Cardiac muscle cell (in vitro differentiated cells and primary cell): ENCODE data around the gene RRAGD. TPM values are rescaled to one million over a fixed set of nuclear protein-coding genes. Genes with fewer than 3 reads are reported as not detected.
A peak's percentile ranks its signal among the peaks of the same experiment; 100 is the strongest.
"Not testable (repeated sequence)": the region's sequence is repeated elsewhere in the genome, so short reads cannot be mapped to it uniquely, and the experiment has no call there.

ENCODE experiments used
- DNase-seq, 2 donors: peaks; one replicate each; pipeline versions ENCODE4 v3.0.0 to v3.0.0-alpha.2; 2010 to 2017; ENCODE audit warnings: low read depth in 1 of 2, low spot score in 1 of 2
- H3K27ac ChIP-seq: fragments of 200-600 bp; sonication (generic); 2 replicates; pipeline ENCODE4 v1.5.1; 2016
- H3K27me3 ChIP-seq: fragments of 200-600 bp; sonication (generic); 2 replicates; pipeline ENCODE4 v1.6.0; 2016; ENCODE audit warnings: control low read depth
- H3K36me3 ChIP-seq: fragments of 200-600 bp; sonication (generic); 2 replicates; pipeline ENCODE4 v1.5.1; 2016; ENCODE audit warnings: control low read depth
- H3K4me1 ChIP-seq: fragments of 200-600 bp; sonication (generic); 2 replicates; pipeline ENCODE4 v1.8.1; 2017; ENCODE audit warnings: low read depth, mild to moderate bottlenecking, mixed run types
- H3K4me3 ChIP-seq: fragments of 200-600 bp; sonication (generic); 2 replicates; pipeline ENCODE4 v1.5.1; 2016; ENCODE audit warnings: mild to moderate bottlenecking
- H3K9me3 ChIP-seq: fragments of 200-600 bp; sonication (generic); 2 replicates; pipeline ENCODE4 v1.5.1; 2017; ENCODE audit warnings: low read depth, mild to moderate bottlenecking, control low read depth
- polyA plus RNA-seq: library from polyadenylated mRNA; unstranded; fragments of >200 nt; fragmentation: Nextera tagmentation; extraction: Ambion mirVana; gene quantifications from 2 replicates; pipeline ENCODE4 v1.2.1, GENCODE V29; 2016
- total RNA-seq: library from RNA; depleted of rRNA; stranded (reverse); fragments of >200 nt; gene quantifications from 2 replicates; pipeline ENCODE4 v1.2.3, GENCODE V29; 2016
- TF ChIP-seq, protein P1 (sequence below): IDR thresholded peaks from 2 replicates; pipeline ENCODE4 v1.5.1; 2012; ENCODE audit warnings: low read depth, mild to moderate bottlenecking, low read length

Gene RRAGD
- total and polyA plus RNA-seq, 2 experiments from 2014 or later: 33.2 to 40.1 TPM

- TF ChIP-seq, protein P1, sequence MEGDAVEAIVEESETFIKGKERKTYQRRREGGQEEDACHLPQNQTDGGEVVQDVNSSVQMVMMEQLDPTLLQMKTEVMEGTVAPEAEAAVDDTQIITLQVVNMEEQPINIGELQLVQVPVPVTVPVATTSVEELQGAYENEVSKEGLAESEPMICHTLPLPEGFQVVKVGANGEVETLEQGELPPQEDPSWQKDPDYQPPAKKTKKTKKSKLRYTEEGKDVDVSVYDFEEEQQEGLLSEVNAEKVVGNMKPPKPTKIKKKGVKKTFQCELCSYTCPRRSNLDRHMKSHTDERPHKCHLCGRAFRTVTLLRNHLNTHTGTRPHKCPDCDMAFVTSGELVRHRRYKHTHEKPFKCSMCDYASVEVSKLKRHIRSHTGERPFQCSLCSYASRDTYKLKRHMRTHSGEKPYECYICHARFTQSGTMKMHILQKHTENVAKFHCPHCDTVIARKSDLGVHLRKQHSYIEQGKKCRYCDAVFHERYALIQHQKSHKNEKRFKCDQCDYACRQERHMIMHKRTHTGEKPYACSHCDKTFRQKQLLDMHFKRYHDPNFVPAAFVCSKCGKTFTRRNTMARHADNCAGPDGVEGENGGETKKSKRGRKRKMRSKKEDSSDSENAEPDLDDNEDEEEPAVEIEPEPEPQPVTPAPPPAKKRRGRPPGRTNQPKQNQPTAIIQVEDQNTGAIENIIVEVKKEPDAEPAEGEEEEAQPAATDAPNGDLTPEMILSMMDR: no peak
- Histone ChIP-seq H3K36me3 (no peaks in the 10 kb centered on the region), H3K27ac (no peak overlapping the region), H3K4me1 (peaks cover 48% of the 10 kb centered on the region), H3K9me3 (no peaks in the 10 kb centered on the region), H3K27me3 (no peaks in the 10 kb centered on the region), H3K4me3 (no peak overlapping the region)
- no peak for DNase-seq
These were observed 7.6 kb downstream of the RRAGD start for GRCh38 chr6:89404512-89404911.

- TF ChIP-seq, protein P1: no peak
- H3K4me1 ChIP-seq: peaks cover 31% of the 10 kb centered on the region
- H3K9me3 ChIP-seq: no peaks in the 10 kb centered on the region
- H3K27me3 ChIP-seq: no peaks in the 10 kb centered on the region
- no peaks in the 10 kb centered on the region for H3K36me3 ChIP-seq
- H3K4me3 ChIP-seq: no peak overlapping the region
- DNase-seq: no peak
- no peak overlapping the region for H3K27ac ChIP-seq
These were observed 9.3 kb downstream of the RRAGD start for GRCh38 chr6:89402776-89403175.

DNA sequence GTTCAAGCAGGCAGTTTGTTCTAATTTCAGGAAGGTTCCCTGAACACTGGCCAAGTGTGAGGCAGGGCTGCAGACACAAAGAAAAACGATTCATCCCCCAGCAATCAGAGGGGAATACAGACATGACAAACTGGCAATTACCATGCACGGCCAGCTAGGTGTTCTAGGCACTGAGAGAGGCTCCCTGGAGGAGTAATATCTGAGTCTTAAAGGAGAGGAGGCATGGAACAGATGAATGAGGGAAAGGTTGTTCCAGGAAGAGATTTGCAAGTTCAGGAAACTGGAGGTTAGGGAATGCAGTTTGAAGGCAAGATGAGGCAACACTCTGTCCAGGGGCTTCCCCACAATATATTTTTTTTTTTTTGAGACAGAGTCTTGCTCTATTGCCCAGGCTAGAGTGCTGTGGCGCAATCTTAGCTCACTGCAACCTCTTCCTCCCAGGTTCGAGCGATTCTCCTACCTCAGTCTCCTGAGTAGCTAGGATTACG lies 11.1 kb downstream of the RRAGD start:
- no peak overlapping the region for H3K4me3 ChIP-seq
- H3K4me1 ChIP-seq: peaks cover 25% of the 10 kb centered on the region
- DNase-seq: peak in 1 of 2 donors; percentile 52
- H3K36me3 ChIP-seq: no peaks in the 10 kb centered on the region
- TF ChIP-seq, protein P1: no peak
- no peak overlapping the region for H3K27ac ChIP-seq
- H3K27me3 ChIP-seq: no peaks in the 10 kb centered on the region
- H3K9me3 ChIP-seq: no peaks in the 10 kb centered on the region

DNA sequence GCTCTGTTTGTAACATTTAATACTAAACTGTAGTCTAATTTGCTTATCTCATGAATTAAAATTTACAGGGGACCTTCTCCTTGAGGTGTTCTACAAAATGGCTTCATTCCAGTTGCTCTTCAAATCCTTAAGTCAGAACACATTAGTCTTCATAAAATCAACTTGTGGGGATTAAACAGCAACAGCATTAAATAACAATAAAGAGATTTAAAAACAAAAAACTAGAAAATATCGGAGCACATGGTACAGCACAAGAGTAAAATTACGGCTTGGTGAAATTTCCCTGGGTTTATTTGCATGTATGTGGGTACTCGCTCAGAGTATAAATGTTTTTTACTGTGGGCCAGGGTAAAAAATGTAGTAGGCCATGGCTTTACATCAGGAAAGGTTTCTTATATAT lies 12.0 kb downstream of the RRAGD start:
- no peaks in the 10 kb centered on the region for H3K9me3 ChIP-seq
- no peaks in the 10 kb centered on the region for H3K36me3 ChIP-seq
- H3K27ac ChIP-seq: no peak overlapping the region
- H3K27me3 ChIP-seq: no peaks in the 10 kb centered on the region
- no peak for DNase-seq
- H3K4me1 ChIP-seq: peaks cover 18% of the 10 kb centered on the region
- no peak overlapping the region for H3K4me3 ChIP-seq
- TF ChIP-seq, protein P1: no peak

GRCh38 chr6:89398762-89399525 lies 13.1 kb downstream of the RRAGD start:
- no peaks in the 10 kb centered on the region for H3K36me3 ChIP-seq
- no peak for DNase-seq
- peaks cover 18% of the 10 kb centered on the region for H3K4me1 ChIP-seq
- H3K9me3 ChIP-seq: no peaks in the 10 kb centered on the region
- no peak overlapping the region for H3K27ac ChIP-seq
- TF ChIP-seq, protein P1: no peak
- no peaks in the 10 kb centered on the region for H3K27me3 ChIP-seq
- no peak overlapping the region for H3K4me3 ChIP-seq

GRCh38 chr6:89397884-89398283 lies 14.2 kb downstream of the RRAGD start:
- H3K4me3 ChIP-seq, H3K27me3 ChIP-seq, H3K9me3 ChIP-seq, DNase-seq, H3K36me3 ChIP-seq, H3K27ac ChIP-seq: not testable (repeated sequence)
- peaks cover 18% of the 10 kb centered on the region for H3K4me1 ChIP-seq
